Measurements from ENCODE around the gene HCRTR1.

- TF ChIP-seq CTCF (conservative IDR thresholded peaks at IDR 0.05; ENCODE audit: low read depth, low read length), result no peak
- TF ChIP-seq EZH2 (IDR thresholded peaks at IDR 0.05; ENCODE audit: borderline replicate concordance, low read depth, low read length, poor library complexity, severe bottlenecking), result no peak
Measured at GRCh38 chr1:31623365-31623764, 5.9 kb downstream of the HCRTR1 start.

Data from A673 (cell line).